Measurements from ENCODE around the gene KMT2B. TPM values are rescaled to one million over a fixed set of nuclear protein-coding genes. Genes with fewer than 3 reads are reported as not detected.

Gene KMT2B
- total and polyA plus RNA-seq, 2 experiments from 2014 or later, result 15.8 to 49.8 TPM

GRCh38 chr19:35729763-35730162 lies 12.0 kb downstream of the KMT2B start (continued):
- no peak for TF ChIP-seq ZNF462 (CRISPR knock-in tag; IDR thresholded peaks at IDR 0.05)

- Histone ChIP-seq H3K27ac (ENCODE audit: low read depth) (no peak overlapping the region), H3K36me3 (ENCODE audit: insufficient read depth) (peaks cover 16% of the 10 kb centered on the region; the same call in 1 of the 2 replicates), H3K27me3 (ENCODE audit: insufficient read depth) (no peaks in the 10 kb centered on the region), H2AFZ (no peak overlapping the region), H3K4me2 (no peak overlapping the region), H3K4me3 (no peak overlapping the region), H4K20me1 (replicated peaks; ENCODE audit: insufficient read depth) (peaks cover 5% of the 10 kb centered on the region), H3F3A (replicated peaks; ENCODE audit: low read depth) (no peaks in the 10 kb centered on the region), H3K79me2 (replicated peaks; ENCODE audit: insufficient read depth) (no peaks in the 10 kb centered on the region), H3K4me1 (ENCODE audit: insufficient read depth) (no peaks in the 10 kb centered on the region), H3K9me2 (ENCODE audit: insufficient read depth) (no peaks in the 10 kb centered on the region)
- no peaks in the 10 kb centered on the region; the same call in 2 of the 3 replicates for H3K9me3 Mint-ChIP-seq
- no peaks in the 10 kb centered on the region for H3K4me1 Mint-ChIP-seq
- H3K36me3 Mint-ChIP-seq (ENCODE audit: low read depth), result peaks cover 71% of the 10 kb centered on the region
- no peak overlapping the region for H3K27ac Mint-ChIP-seq
- ATAC-seq, result no peak
- DNase-seq (ENCODE audit: low spot score), result no peak
- peaks cover 12% of the 10 kb centered on the region for H3K27me3 Mint-ChIP-seq (ENCODE audit: insufficient read depth, low read depth, poor library complexity)
- no peak overlapping the region for H3K4me3 Mint-ChIP-seq
- TF ChIP-seq REST (IDR thresholded peaks at IDR 0.05; ENCODE audit: unreplicated experiment) (no peak), POLR2AphosphoS5 (IDR thresholded peaks at IDR 0.05; ENCODE audit: low read depth) (no peak), ZNF331 (CRISPR knock-in tag; IDR thresholded peaks at IDR 0.05; ENCODE audit: low read depth) (no peak), CTCF (conservative IDR thresholded peaks at IDR 0.05; ENCODE audit: low read depth in 2 of 2) (no peak), CREB1 (CRISPR knock-in tag; IDR thresholded peaks at IDR 0.05; ENCODE audit: low read depth) (no peak), EZH2 (IDR thresholded peaks at IDR 0.05; ENCODE audit: low read depth, unreplicated experiment) (no peak)
Measured at GRCh38 chr19:35730326-35730725, 12.5 kb downstream of the KMT2B start.
